SK-N-SH treated with all-trans-retinoic acid at 6 μM for 48 hours (cell line): ENCODE data around the gene UBA1.
"Not testable (repeated sequence)": the region's sequence is repeated elsewhere in the genome, so short reads cannot be mapped to it uniquely, and the experiment has no call there.

Experiments used
- ATAC-seq: fragments of 200-7000 bp; cut with Tn5 transposase; 3 replicates; pipeline ENCODE4 v1.9.1; 2020; ENCODE audit warnings: mild to moderate bottlenecking, moderate library complexity
- ARNTL ChIP-seq: fragments of 450-650 bp; formaldehyde crosslinking; IDR thresholded peaks from 2 replicates; pipeline ENCODE4 v1.5.0; 2020; ENCODE audit warnings: low read depth, mild to moderate bottlenecking, moderate library complexity, borderline replicate concordance
- BACH2 ChIP-seq: fragments of 250-450 bp; sonication (Bioruptor Pico); IDR thresholded peaks from 2 replicates; pipeline ENCODE4 v1.9.0; 2021; ENCODE audit warnings: mild to moderate bottlenecking, borderline replicate concordance
- CSDC2 ChIP-seq: fragments of 250-450 bp; sonication (Bioruptor Pico); IDR thresholded peaks from 2 replicates; pipeline ENCODE4 v1.5.0; 2020; ENCODE audit warnings: mild to moderate bottlenecking, moderate library complexity
- ESRRG ChIP-seq: fragments of 250-450 bp; sonication (Bioruptor Pico); IDR thresholded peaks from 2 replicates; pipeline ENCODE4 v1.6.1; 2021; ENCODE audit warnings: mild to moderate bottlenecking
- GLIS3 ChIP-seq: fragments of 250-450 bp; sonication (Bioruptor Pico); IDR thresholded peaks from 2 replicates; pipeline ENCODE4 v1.5.0; 2020; ENCODE audit warnings: mild to moderate bottlenecking, moderate library complexity
- OSR1 ChIP-seq: fragments of 250-450 bp; sonication (Bioruptor Pico); IDR thresholded peaks from 2 replicates; pipeline ENCODE4 v1.8.0; 2022; ENCODE audit warnings: moderate library complexity, mild to moderate bottlenecking, inconsistent platforms
- PPARA ChIP-seq: fragments of 250-450 bp; sonication (Bioruptor Pico); IDR thresholded peaks from 2 replicates; pipeline ENCODE4 v1.5.0; 2020; ENCODE audit warnings: mild to moderate bottlenecking, borderline replicate concordance
- RARB ChIP-seq: fragments of 250-450 bp; sonication (Bioruptor Pico); IDR thresholded peaks from 2 replicates; pipeline ENCODE4 v1.8.0; 2021; ENCODE audit warnings: mild to moderate bottlenecking, moderate library complexity
- SNAI2 ChIP-seq: fragments of 250-450 bp; sonication (Bioruptor Pico); IDR thresholded peaks from 2 replicates; pipeline ENCODE4 v1.5.0; 2020; ENCODE audit warnings: mild to moderate bottlenecking, moderate library complexity
- TCF4 ChIP-seq: fragments of 250-450 bp; sonication (Bioruptor Pico); IDR thresholded peaks from 2 replicates; pipeline ENCODE4 v1.8.0; 2021; ENCODE audit warnings: mild to moderate bottlenecking, moderate library complexity, borderline replicate concordance
- TOX ChIP-seq: fragments of 250-450 bp; sonication (Bioruptor Pico); IDR thresholded peaks from 2 replicates; pipeline ENCODE4 v1.8.0; 2021; ENCODE audit warnings: mild to moderate bottlenecking, moderate library complexity, borderline replicate concordance
- ZC3H10 ChIP-seq: fragments of 250-450 bp; sonication (Bioruptor Pico); IDR thresholded peaks from 2 replicates; pipeline ENCODE4 v1.5.1; 2021; ENCODE audit warnings: mild to moderate bottlenecking, moderate library complexity
- ZFP30 ChIP-seq: fragments of 450-650 bp; formaldehyde crosslinking; IDR thresholded peaks from 2 replicates; pipeline ENCODE4 v1.5.0; 2022; ENCODE audit warnings: mild to moderate bottlenecking, moderate library complexity
- ZNF565 ChIP-seq: fragments of 450-650 bp; formaldehyde crosslinking; conservative IDR thresholded peaks from 2 replicates; pipeline ENCODE4 v1.5.0; 2020; ENCODE audit warnings: low read depth, mild to moderate bottlenecking, moderate library complexity
- ZNF70 ChIP-seq: fragments of 450-650 bp; formaldehyde crosslinking; IDR thresholded peaks from 2 replicates; pipeline ENCODE4 v1.5.0; 2020; ENCODE audit warnings: mild to moderate bottlenecking, moderate library complexity
- ZNF8 ChIP-seq: fragments of 450-650 bp; formaldehyde crosslinking; IDR thresholded peaks from 2 replicates; pipeline ENCODE4 v1.5.0; 2020; ENCODE audit warnings: mild to moderate bottlenecking, moderate library complexity
- TF ChIP-seq, protein P1 (sequence below): fragments of 250-450 bp; sonication (Bioruptor Pico); IDR thresholded peaks from 2 replicates; pipeline ENCODE4 v1.8.0; 2020; ENCODE audit warnings: mild to moderate bottlenecking, moderate library complexity, borderline replicate concordance
- TF ChIP-seq, protein P2 (sequence below): fragments of 250-450 bp; sonication (Bioruptor Pico); IDR thresholded peaks from 2 replicates; pipeline ENCODE4 v1.5.0; 2020; ENCODE audit warnings: mild to moderate bottlenecking, moderate library complexity
- TF ChIP-seq, protein P3 (sequence below): fragments of 250-450 bp; sonication (Bioruptor Pico); IDR thresholded peaks from 2 replicates; pipeline ENCODE4 v1.8.0; 2021; ENCODE audit warnings: low read depth, mild to moderate bottlenecking, moderate library complexity, borderline replicate concordance
- TF ChIP-seq, protein P4 (sequence below): fragments of 250-450 bp; sonication (Bioruptor Pico); IDR thresholded peaks from 2 replicates; pipeline ENCODE4 v1.5.1; 2020; ENCODE audit warnings: low read depth, mild to moderate bottlenecking, moderate library complexity
- TF ChIP-seq, protein P5 (sequence below): fragments of 250-450 bp; sonication (Bioruptor Pico); IDR thresholded peaks from 2 replicates; pipeline ENCODE4 v1.5.1; 2021; ENCODE audit warnings: mild to moderate bottlenecking, moderate library complexity

Gene UBA1

DNA sequence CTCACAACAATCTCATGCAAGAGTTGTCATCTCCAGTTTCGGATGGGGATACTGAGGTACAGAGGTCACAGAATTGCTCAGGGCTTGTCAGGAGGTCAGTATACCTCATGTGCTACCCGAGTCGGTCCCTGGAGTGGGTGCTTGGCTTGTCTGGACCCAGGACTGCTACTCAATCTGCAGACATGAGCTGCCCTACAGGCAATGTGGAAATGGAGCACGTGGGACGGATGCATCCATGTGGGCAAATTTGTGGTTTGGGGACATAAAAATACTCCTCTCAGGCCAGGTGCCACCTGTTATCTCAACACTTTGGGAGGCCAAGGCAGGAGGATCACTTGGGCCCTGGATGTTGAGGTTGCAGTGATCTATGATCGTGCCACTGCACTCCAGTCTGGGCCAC, 54.9 kb downstream of the UBA1 start:
- TF ChIP-seq, protein P1, sequence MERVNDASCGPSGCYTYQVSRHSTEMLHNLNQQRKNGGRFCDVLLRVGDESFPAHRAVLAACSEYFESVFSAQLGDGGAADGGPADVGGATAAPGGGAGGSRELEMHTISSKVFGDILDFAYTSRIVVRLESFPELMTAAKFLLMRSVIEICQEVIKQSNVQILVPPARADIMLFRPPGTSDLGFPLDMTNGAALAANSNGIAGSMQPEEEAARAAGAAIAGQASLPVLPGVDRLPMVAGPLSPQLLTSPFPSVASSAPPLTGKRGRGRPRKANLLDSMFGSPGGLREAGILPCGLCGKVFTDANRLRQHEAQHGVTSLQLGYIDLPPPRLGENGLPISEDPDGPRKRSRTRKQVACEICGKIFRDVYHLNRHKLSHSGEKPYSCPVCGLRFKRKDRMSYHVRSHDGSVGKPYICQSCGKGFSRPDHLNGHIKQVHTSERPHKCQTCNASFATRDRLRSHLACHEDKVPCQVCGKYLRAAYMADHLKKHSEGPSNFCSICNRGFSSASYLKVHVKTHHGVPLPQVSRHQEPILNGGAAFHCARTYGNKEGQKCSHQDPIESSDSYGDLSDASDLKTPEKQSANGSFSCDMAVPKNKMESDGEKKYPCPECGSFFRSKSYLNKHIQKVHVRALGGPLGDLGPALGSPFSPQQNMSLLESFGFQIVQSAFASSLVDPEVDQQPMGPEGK (CRISPR knock-in tag) = no peak
- TF ChIP-seq PPARA (CRISPR knock-in tag) = no peak
- no peak for TF ChIP-seq ZNF565
- TF ChIP-seq, protein P2, sequence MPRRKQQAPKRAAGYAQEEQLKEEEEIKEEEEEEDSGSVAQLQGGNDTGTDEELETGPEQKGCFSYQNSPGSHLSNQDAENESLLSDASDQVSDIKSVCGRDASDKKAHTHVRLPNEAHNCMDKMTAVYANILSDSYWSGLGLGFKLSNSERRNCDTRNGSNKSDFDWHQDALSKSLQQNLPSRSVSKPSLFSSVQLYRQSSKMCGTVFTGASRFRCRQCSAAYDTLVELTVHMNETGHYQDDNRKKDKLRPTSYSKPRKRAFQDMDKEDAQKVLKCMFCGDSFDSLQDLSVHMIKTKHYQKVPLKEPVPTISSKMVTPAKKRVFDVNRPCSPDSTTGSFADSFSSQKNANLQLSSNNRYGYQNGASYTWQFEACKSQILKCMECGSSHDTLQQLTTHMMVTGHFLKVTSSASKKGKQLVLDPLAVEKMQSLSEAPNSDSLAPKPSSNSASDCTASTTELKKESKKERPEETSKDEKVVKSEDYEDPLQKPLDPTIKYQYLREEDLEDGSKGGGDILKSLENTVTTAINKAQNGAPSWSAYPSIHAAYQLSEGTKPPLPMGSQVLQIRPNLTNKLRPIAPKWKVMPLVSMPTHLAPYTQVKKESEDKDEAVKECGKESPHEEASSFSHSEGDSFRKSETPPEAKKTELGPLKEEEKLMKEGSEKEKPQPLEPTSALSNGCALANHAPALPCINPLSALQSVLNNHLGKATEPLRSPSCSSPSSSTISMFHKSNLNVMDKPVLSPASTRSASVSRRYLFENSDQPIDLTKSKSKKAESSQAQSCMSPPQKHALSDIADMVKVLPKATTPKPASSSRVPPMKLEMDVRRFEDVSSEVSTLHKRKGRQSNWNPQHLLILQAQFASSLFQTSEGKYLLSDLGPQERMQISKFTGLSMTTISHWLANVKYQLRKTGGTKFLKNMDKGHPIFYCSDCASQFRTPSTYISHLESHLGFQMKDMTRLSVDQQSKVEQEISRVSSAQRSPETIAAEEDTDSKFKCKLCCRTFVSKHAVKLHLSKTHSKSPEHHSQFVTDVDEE (CRISPR knock-in tag) = no peak
- TF ChIP-seq OSR1 (CRISPR knock-in tag) = no peak
- no peak for TF ChIP-seq SNAI2
- no peak for TF ChIP-seq ZNF8 (CRISPR knock-in tag)
- TF ChIP-seq, protein P3, sequence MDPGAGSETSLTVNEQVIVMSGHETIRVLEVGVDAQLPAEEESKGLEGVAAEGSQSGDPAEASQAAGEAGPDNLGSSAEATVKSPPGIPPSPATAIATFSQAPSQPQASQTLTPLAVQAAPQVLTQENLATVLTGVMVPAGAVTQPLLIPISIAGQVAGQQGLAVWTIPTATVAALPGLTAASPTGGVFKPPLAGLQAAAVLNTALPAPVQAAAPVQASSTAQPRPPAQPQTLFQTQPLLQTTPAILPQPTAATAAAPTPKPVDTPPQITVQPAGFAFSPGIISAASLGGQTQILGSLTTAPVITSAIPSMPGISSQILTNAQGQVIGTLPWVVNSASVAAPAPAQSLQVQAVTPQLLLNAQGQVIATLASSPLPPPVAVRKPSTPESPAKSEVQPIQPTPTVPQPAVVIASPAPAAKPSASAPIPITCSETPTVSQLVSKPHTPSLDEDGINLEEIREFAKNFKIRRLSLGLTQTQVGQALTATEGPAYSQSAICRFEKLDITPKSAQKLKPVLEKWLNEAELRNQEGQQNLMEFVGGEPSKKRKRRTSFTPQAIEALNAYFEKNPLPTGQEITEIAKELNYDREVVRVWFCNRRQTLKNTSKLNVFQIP (CRISPR knock-in tag) = no peak
- no peak for TF ChIP-seq ZFP30 (CRISPR knock-in tag)
- no peak for TF ChIP-seq ARNTL
- no peak for TF ChIP-seq ESRRG
- no peak for TF ChIP-seq TOX (CRISPR knock-in tag)
- TF ChIP-seq, protein P4, sequence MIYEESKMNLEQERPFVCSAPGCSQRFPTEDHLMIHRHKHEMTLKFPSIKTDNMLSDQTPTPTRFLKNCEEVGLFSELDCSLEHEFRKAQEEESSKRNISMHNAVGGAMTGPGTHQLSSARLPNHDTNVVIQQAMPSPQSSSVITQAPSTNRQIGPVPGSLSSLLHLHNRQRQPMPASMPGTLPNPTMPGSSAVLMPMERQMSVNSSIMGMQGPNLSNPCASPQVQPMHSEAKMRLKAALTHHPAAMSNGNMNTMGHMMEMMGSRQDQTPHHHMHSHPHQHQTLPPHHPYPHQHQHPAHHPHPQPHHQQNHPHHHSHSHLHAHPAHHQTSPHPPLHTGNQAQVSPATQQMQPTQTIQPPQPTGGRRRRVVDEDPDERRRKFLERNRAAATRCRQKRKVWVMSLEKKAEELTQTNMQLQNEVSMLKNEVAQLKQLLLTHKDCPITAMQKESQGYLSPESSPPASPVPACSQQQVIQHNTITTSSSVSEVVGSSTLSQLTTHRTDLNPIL (CRISPR knock-in tag) = no peak
- TF ChIP-seq RARB (CRISPR knock-in tag) = no peak
- TF ChIP-seq BACH2 = no peak
- TF ChIP-seq, protein P5, sequence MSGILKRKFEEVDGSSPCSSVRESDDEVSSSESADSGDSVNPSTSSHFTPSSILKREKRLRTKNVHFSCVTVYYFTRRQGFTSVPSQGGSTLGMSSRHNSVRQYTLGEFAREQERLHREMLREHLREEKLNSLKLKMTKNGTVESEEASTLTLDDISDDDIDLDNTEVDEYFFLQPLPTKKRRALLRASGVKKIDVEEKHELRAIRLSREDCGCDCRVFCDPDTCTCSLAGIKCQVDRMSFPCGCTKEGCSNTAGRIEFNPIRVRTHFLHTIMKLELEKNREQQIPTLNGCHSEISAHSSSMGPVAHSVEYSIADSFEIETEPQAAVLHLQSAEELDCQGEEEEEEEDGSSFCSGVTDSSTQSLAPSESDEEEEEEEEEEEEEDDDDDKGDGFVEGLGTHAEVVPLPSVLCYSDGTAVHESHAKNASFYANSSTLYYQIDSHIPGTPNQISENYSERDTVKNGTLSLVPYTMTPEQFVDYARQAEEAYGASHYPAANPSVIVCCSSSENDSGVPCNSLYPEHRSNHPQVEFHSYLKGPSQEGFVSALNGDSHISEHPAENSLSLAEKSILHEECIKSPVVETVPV (CRISPR knock-in tag) = no peak
- no peak for TF ChIP-seq CSDC2 (CRISPR knock-in tag)
- no peak for TF ChIP-seq ZC3H10 (CRISPR knock-in tag)
- no peak for TF ChIP-seq GLIS3
- TF ChIP-seq TCF4 (CRISPR knock-in tag) = no peak
- ATAC-seq = no peak

DNA sequence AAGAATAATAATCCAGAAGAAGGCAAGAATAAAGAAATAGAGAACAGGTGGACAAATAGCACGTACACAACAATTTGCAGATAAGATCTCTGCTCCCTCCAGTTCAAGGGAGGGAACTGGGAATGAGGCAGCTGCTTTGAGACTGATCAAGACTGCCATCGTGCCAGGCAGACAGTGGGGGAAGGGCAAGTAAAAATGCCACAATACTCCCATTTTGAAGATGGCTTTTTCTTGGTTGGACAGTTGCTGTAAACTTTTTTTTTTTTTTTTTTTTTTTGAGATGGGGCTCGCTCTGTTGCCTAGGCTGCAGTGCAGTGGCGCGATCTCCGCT, 56.4 kb downstream of the UBA1 start:
- TF ChIP-seq, protein P2 (CRISPR knock-in tag) = no peak
- no peak for TF ChIP-seq BACH2
- TF ChIP-seq ZFP30 (CRISPR knock-in tag) = no peak
- no peak for TF ChIP-seq ZNF8 (CRISPR knock-in tag)
- no peak for TF ChIP-seq ESRRG
- no peak for TF ChIP-seq RARB (CRISPR knock-in tag)
- no peak for TF ChIP-seq TCF4 (CRISPR knock-in tag)
- TF ChIP-seq ZNF70 (CRISPR knock-in tag) = no peak
- ATAC-seq = no peak; the same call in 2 of the 3 replicates

DNA sequence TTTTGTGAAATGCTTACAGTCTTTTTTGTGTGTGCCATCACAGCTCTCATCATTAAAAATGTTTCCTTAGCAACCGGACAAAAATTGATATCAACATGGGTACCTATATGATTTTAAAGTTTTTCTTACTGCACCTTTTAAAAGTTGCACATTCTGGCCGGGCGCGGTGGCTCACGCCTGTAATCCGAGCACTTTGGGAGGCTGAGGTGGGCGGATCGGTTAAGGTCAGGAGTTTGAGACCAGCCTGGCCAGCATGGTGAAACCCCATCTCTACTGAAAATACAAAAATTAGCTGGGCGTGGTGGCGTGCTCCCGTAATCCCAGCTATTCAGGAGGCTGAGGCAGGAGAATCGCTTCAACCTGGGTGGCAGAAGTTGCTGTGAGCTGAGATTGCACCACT, 64.0 kb downstream of the UBA1 start:
- not testable (repeated sequence) for ATAC-seq
